ENCODE measurements around the gene RSPO3. TPM values are rescaled to one million over a fixed set of nuclear protein-coding genes. Genes with fewer than 3 reads are reported as not detected.

Gene RSPO3
- total and polyA plus RNA-seq, 9 of the 15 experiments (the other 6 are each of a cell fraction or from before 2014, with no cell fraction given): not detected

- no peak for TF ChIP-seq ARID3A (IDR thresholded peaks at IDR 0.05; ENCODE audit: borderline replicate concordance, low read depth, low read length)
- no peak for TF ChIP-seq SMARCA4 (IDR thresholded peaks at IDR 0.05)
- no peak for TF ChIP-seq SMAD1 (IDR thresholded peaks at IDR 0.05; ENCODE audit: low read depth, low read length, partially characterized antibody)
- no peak for TF ChIP-seq ZBTB34 (CRISPR knock-in tag; IDR thresholded peaks at IDR 0.05)
- no peak for TF ChIP-seq HDAC2 (IDR thresholded peaks at IDR 0.05)
- TF ChIP-seq TAL1 (IDR thresholded peaks at IDR 0.05): no peak
- no peak for TF ChIP-seq CUX1 (CRISPR knock-in tag; IDR thresholded peaks at IDR 0.05)
- no peak for TF ChIP-seq FOXK1 (CRISPR knock-in tag; IDR thresholded peaks at IDR 0.05; ENCODE audit: borderline replicate concordance)
Measured at GRCh38 chr6:127077886-127078285, 40.6 kb upstream of the RSPO3 start (continued).

Measured in K562 (cell line).